ENCODE measurements around the gene RABGAP1L. TPM values are rescaled to one million over a fixed set of nuclear protein-coding genes. Genes with fewer than 3 reads are reported as not detected.

The RABGAP1L gene
- total RNA-seq, 1 experiment from 2014 or later, result 76.9 TPM

DNA sequence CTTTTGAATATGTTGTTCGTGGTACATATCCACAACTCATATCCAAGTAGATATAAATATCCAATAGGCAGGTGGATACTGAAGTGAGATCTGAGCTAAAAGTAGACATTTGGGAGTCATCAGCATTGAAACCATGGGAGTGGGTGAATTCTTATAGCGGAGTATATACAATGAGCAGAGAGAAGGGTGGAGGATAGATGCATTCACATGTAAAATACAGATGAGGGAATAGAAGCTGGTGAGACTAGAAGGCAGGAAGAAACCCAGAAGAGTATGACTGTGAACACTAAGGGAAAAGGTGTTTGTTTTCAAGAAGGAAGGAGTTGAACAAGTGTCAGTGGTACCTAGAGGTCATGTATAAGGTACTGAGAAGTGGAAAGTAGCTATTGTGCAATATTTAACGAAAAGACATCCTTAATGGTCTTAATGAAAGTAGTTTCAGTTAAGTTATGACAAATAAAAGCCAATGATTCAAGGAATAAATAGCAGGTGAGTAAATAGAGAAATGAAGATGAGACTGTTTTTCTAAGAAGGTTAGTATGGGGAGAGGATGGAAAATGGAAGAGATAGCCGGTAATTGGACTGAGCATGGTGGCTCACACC, 658.8 kb downstream of the RABGAP1L start:
- H3K4me1 Mint-ChIP-seq, result peaks cover 13% of the 10 kb centered on the region

More for the DNA sequence above, 658.8 kb downstream of the RABGAP1L start:
- H3K9me3 Mint-ChIP-seq, result no peaks in the 10 kb centered on the region; the same call in 1 of the 2 replicates
- H3K27ac Mint-ChIP-seq, result peak overlapping the region; percentile 39
- no peak for TF ChIP-seq CREB1 (CRISPR knock-in tag; IDR thresholded peaks at IDR 0.05)
- TF ChIP-seq EMX1 (CRISPR knock-in tag; IDR thresholded peaks at IDR 0.05), result no peak
- TF ChIP-seq, protein P1, sequence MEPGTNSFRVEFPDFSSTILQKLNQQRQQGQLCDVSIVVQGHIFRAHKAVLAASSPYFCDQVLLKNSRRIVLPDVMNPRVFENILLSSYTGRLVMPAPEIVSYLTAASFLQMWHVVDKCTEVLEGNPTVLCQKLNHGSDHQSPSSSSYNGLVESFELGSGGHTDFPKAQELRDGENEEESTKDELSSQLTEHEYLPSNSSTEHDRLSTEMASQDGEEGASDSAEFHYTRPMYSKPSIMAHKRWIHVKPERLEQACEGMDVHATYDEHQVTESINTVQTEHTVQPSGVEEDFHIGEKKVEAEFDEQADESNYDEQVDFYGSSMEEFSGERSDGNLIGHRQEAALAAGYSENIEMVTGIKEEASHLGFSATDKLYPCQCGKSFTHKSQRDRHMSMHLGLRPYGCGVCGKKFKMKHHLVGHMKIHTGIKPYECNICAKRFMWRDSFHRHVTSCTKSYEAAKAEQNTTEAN (CRISPR knock-in tag; IDR thresholded peaks at IDR 0.05), result no peak
- no peak for TF ChIP-seq CREM (CRISPR knock-in tag; IDR thresholded peaks at IDR 0.05)
- TF ChIP-seq, protein P2, sequence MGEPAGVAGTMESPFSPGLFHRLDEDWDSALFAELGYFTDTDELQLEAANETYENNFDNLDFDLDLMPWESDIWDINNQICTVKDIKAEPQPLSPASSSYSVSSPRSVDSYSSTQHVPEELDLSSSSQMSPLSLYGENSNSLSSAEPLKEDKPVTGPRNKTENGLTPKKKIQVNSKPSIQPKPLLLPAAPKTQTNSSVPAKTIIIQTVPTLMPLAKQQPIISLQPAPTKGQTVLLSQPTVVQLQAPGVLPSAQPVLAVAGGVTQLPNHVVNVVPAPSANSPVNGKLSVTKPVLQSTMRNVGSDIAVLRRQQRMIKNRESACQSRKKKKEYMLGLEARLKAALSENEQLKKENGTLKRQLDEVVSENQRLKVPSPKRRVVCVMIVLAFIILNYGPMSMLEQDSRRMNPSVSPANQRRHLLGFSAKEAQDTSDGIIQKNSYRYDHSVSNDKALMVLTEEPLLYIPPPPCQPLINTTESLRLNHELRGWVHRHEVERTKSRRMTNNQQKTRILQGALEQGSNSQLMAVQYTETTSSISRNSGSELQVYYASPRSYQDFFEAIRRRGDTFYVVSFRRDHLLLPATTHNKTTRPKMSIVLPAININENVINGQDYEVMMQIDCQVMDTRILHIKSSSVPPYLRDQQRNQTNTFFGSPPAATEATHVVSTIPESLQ (CRISPR knock-in tag; IDR thresholded peaks at IDR 0.05), result no peak
- no peak for TF ChIP-seq ZNF671 (CRISPR knock-in tag; IDR thresholded peaks at IDR 0.05)
- TF ChIP-seq SMAD4 (CRISPR knock-in tag; IDR thresholded peaks at IDR 0.05), result no peak
- TF ChIP-seq GRHL2 (CRISPR knock-in tag; IDR thresholded peaks at IDR 0.05; ENCODE audit: insufficient replicate concordance, severe bottlenecking), result no peak
- TF ChIP-seq, protein P3, sequence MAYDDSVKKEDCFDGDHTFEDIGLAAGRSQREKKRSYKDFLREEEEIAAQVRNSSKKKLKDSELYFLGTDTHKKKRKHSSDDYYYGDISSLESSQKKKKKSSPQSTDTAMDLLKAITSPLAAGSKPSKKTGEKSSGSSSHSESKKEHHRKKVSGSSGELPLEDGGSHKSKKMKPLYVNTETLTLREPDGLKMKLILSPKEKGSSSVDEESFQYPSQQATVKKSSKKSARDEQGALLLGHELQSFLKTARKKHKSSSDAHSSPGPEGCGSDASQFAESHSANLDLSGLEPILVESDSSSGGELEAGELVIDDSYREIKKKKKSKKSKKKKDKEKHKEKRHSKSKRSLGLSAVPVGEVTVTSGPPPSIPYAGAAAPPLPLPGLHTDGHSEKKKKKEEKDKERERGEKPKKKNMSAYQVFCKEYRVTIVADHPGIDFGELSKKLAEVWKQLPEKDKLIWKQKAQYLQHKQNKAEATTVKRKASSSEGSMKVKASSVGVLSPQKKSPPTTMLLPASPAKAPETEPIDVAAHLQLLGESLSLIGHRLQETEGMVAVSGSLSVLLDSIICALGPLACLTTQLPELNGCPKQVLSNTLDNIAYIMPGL (CRISPR knock-in tag; IDR thresholded peaks at IDR 0.05), result no peak
- TF ChIP-seq, protein P4, sequence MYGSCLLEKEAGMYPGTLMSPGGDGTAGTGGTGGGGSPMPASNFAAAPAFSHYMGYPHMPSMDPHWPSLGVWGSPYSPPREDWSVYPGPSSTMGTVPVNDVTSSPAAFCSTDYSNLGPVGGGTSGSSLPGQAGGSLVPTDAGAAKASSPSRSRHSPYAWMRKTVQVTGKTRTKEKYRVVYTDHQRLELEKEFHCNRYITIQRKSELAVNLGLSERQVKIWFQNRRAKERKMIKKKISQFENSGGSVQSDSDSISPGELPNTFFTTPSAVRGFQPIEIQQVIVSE (CRISPR knock-in tag; IDR thresholded peaks at IDR 0.05; ENCODE audit: borderline replicate concordance), result no peak
- TF ChIP-seq, protein P5, sequence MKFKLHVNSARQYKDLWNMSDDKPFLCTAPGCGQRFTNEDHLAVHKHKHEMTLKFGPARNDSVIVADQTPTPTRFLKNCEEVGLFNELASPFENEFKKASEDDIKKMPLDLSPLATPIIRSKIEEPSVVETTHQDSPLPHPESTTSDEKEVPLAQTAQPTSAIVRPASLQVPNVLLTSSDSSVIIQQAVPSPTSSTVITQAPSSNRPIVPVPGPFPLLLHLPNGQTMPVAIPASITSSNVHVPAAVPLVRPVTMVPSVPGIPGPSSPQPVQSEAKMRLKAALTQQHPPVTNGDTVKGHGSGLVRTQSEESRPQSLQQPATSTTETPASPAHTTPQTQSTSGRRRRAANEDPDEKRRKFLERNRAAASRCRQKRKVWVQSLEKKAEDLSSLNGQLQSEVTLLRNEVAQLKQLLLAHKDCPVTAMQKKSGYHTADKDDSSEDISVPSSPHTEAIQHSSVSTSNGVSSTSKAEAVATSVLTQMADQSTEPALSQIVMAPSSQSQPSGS (CRISPR knock-in tag; IDR thresholded peaks at IDR 0.05; ENCODE audit: borderline replicate concordance, low read depth), result no peak
- TF ChIP-seq ZNF263 (CRISPR knock-in tag; IDR thresholded peaks at IDR 0.05; ENCODE audit: low read depth), result no peak
- TF ChIP-seq ESRRA (CRISPR knock-in tag; IDR thresholded peaks at IDR 0.05; ENCODE audit: borderline replicate concordance), result no peak
- TF ChIP-seq, protein P6, sequence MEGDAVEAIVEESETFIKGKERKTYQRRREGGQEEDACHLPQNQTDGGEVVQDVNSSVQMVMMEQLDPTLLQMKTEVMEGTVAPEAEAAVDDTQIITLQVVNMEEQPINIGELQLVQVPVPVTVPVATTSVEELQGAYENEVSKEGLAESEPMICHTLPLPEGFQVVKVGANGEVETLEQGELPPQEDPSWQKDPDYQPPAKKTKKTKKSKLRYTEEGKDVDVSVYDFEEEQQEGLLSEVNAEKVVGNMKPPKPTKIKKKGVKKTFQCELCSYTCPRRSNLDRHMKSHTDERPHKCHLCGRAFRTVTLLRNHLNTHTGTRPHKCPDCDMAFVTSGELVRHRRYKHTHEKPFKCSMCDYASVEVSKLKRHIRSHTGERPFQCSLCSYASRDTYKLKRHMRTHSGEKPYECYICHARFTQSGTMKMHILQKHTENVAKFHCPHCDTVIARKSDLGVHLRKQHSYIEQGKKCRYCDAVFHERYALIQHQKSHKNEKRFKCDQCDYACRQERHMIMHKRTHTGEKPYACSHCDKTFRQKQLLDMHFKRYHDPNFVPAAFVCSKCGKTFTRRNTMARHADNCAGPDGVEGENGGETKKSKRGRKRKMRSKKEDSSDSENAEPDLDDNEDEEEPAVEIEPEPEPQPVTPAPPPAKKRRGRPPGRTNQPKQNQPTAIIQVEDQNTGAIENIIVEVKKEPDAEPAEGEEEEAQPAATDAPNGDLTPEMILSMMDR (IDR thresholded peaks at IDR 0.05), result no peak
- TF ChIP-seq, protein P7, sequence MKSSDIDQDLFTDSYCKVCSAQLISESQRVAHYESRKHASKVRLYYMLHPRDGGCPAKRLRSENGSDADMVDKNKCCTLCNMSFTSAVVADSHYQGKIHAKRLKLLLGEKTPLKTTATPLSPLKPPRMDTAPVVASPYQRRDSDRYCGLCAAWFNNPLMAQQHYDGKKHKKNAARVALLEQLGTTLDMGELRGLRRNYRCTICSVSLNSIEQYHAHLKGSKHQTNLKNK (CRISPR knock-in tag; IDR thresholded peaks at IDR 0.05), result no peak
- no peak for TF ChIP-seq TCF7 (CRISPR knock-in tag; IDR thresholded peaks at IDR 0.05; ENCODE audit: low read depth)
- TF ChIP-seq, protein P8, sequence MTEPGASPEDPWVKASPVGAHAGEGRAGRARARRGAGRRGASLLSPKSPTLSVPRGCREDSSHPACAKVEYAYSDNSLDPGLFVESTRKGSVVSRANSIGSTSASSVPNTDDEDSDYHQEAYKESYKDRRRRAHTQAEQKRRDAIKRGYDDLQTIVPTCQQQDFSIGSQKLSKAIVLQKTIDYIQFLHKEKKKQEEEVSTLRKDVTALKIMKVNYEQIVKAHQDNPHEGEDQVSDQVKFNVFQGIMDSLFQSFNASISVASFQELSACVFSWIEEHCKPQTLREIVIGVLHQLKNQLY (CRISPR knock-in tag; IDR thresholded peaks at IDR 0.05), result no peak
- no peaks in the 10 kb centered on the region for H3K27me3 Mint-ChIP-seq (ENCODE audit: low read depth)
- ChIA-PET POLR2A (no interaction called here), CTCF (interaction anchor here (0.7 kb wide), 2 partner anchors 24 to 653 kb away, joined by 3 read pairs; no protein-coding TSS in a partner anchor)
- no peaks in the 10 kb centered on the region for H3K36me3 Mint-ChIP-seq
- peak; percentile 71 for ATAC-seq
- no peak for DNase-seq (ENCODE audit: low spot score)
- no peak overlapping the region for H3K4me3 Mint-ChIP-seq
